NAMALWA (cell line): ENCODE results near the gene LGR6.

Experiments
- DNase-seq: peaks from one replicate; pipeline ENCODE4 v3.0.0-alpha.2; 2015; ENCODE audit warnings: low spot score

Gene LGR6

DNA sequence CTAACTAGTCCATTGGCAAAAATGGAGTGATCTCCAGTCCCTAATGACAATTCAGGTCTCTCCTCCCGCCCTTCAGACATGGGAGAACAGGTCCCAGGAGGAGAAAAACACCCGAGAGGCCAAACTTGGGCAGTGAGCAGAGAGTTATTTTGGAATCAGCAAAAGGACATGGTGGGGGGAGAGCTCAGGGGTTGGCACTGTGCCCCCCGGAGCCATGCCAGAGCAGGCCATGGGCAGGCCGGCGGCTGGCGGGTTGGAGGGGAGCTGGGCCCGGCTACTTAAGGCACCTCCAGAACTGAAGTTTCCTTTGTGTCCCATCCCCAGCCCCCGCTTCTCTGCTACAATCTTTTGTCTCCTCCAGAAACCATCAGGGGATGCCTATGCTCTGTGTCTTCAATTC lies 7.1 kb downstream of the LGR6 start:
- DNase-seq: no peak

DNA sequence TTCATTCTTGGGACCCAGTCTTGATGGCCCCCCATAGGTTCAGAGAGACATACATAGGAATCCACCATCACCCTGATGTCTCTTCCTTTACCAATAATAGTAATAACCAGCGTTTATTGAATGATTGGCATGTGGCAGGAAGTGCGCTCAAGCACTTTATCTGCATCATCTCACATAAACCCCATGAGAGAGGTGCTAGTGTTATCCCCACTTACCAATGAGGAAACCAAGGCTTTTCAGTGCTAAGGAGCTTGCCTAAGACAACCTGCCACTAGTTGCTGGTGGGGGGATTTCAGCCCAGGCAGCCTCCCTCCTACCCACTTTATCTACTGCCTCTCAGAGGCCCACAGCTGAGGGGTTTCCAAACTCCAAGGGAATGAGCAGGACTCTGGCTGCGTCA lies 7.7 kb downstream of the LGR6 start:
- DNase-seq: no peak

DNA sequence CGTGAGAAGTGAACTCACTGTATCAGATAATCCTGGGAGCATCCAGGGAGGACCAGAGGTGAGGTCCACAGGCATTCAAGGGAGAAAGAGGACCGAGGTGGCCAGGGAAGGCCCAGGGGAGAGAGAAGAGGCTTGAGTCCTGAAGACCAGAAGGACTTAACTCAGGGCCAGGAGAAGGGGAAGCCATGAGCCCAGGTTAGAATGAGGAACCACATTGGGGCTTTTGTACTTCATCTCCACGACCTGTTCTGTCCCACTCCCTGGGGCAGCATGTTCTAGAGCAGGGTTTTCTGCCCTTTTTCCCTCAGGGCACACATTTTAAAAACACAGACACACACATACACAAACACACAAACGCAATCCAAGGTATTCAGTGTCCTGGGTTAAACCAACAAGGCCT lies 8.4 kb downstream of the LGR6 start:
- no peak for DNase-seq

DNA sequence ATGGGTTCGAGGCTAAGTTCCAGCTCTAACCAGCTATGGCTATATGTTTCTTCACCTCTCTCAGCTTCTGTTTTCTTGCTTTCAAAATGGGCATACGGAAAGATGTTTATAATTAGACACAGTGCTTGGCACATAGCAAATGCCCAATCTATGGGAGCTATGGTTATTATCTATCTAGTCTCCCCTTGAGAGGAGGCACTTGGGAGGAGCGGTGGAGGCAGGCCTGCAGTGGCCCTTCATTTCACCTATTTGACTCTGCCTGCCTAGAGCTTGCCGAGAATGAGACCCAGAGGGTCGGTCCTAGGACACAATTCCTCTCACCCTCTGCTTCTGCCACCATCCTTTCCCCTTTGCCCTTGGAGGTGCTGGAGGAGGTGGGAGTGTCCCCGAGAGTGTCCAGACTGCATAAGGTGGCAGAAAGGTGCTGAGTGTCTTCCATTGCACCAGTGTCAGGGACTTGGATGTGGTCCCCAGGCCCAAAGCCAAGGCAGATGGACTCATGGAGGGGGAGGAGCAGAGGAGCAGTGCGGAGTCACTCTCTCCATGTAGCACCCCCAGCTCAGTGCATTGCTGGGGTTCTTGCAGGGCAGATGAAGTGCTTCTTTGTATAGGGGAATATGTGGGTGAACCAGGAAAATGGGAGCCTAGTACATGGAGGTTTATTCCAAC lies 9.0 kb downstream of the LGR6 start:
- DNase-seq: no peak

DNA sequence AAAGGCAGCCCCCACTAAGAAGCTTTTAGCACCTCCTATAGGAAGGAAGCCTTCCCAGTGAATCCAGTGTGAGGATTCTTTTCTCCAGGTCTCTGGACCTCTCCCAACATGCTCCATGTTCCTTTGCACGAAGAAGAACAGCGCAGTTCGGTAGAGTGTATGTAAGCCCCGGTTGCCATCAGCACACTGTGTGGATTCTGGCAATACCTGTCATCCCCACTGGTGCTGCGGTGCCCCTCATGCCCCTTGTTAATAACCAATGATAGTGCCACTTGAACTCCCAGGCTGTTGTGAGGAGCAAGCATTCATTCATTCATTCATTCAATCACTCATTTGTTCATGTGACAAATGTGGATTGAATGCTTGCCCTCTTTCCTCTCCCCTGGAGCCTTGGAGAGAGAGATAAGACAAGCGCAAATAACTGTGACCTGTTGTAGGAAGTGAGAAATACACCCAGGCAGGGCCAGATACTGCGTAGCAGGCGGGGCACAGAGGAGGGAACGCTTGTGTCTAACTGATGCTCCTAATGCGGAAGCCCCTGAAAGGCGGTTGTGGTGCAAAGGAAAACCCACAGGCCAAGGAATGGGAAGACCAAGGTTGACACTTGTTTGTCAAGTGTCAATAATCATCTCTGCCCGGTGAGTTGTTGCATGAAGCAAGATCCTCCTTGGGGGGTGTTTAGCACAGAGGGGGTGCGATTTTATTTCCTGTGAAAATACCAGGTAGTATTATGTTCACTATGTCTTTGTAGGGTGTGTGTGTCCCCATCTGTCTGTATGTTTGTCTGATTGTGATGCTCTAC lies 9.8 kb downstream of the LGR6 start:
- DNase-seq: peak; percentile 46

DNA sequence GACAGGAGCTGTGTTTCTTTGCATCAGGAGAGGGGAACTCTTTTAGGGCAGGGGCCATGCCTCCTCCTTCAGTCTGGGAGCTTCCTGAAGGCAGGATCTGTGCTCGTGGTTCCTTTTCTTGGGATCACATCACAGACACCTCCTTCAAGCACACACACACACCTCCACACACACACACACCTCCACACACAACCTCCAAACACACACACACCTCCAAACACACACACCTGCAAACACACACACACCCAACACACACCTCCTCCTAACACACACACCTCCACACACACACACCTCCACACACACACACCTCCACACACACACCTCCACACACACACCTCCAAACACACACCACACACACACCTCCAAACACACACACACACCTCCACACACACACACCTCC lies 10.5 kb downstream of the LGR6 start:
- no peak for DNase-seq

DNA sequence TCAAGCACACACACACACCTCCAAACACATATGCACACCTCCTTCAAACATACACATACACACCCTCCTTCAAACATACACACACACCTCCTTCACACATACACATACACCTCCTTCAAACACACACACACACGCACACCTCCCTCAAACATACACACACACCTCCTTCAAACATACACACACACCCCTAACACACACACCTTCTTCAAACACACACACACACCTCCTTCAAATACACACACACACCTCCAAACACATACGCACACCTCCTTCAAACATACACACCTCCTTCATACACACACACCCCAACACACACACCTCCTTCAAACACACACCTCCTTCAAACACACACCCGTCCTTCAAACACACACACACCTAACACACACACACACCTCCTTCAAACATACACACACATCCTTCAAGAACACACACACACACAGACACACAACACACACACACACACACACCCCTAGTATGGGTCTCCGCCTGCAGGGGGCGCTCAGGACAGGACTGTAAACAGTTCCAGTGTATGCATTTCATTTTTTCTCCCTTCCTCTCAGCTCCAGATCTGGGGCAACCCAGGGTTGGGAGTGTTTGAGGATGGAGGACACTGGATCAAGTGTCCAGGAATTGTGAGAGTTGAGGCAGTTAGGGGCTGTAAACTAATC lies 12.1 kb downstream of the LGR6 start:
- no peak for DNase-seq

DNA sequence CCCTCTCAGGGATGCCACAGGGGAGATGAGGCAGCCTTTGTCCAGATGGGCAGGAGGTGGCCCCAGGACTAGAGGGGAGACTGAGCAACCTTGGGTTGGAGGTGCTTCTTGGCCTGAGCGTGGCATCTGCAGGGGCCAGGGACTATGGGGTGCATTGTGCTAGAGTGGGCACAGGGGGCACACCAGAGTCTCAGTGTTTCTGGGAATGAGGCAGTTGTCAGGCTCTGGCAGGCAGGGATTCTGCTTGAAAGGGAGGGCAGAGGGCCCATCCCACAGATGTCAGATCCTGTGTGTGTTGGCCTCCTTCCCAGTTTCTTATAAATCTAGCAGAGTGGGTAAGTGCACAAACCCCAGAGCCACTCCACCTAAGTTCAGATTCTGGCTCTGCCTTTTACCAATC lies 13.7 kb downstream of the LGR6 start:
- DNase-seq: no peak

DNA sequence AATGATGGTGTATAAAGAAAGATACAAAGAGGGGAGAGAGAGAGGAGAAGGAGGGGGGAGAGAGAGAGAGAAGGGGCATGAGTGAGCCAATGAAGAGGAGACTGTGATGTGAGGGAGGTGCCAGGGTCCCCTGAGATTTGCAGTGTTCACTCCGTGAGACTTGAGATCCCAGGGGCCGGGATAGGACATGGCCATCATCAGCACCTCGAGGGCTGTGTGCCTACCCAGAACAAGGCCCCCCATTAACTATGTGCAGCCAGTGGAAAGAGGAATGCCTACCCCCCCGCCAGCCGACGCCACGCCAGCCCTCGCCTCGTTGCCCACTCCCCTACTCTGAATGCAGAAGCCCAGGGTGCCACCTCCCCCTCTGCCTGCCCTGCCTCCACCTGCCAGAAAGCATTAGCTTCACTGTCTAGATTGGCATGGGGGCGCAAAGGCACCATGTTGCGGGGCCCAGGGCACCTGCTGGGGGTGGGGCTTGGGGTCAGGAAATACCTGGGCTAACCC lies 14.8 kb downstream of the LGR6 start:
- no peak for DNase-seq

DNA sequence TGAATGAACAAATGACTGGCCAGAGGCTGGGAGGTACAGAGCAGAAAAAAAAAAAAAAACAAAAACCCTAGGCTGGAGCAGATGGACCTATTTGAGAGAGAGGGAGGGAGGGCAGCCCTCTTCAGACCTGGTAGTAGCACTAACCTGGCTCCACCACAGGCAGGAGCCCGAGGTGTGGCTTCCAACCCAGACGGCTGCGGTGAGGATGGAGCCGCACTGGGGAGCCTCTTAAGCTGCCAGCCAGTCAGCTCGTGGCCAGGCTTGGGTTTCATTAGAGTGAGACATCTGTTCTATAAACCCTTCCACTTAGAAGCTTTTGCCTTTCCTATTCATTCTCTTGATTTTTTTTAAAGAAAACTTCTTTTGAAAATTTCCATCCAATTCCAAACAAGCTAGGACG lies 16.8 kb downstream of the LGR6 start:
- DNase-seq: no peak

DNA sequence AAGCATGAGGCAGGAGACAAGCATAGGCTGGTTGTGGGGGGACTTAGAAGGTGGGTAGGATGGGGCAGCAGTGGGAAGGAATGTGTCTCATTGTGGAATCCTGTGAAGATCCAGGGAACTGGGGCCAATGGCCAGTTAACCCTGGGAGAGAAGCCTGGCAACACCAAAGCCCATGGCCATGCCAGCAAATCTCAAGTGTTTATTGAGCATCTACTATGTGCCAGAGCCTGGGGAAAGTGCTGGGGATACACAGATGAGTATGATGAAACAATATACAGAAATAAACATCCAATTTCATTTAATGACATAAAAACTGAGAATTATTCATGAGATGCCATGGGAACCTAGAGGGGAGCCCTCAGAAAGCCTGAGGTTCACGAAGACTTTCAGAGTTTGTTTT lies 17.4 kb downstream of the LGR6 start:
- DNase-seq: no peak

DNA sequence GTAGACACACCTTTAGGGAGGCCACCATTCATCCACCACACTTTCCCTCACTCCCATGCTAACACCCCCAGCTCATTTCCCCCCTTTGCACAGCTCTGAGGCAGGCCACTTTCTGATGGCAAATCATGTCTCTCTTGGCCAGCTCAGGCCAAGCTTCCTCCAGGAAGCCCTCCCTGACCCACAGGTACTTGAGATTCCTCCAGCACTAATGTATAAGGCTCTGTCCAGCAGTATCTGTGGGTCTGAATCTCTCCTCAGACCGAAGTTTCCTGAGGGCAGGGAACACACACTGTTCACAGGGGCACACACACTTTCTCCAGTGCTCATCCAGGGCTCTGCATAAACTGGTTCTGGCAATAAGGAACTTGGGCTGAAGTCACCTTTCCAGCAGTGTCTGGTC lies 19.2 kb downstream of the LGR6 start:
- no peak for DNase-seq

DNA sequence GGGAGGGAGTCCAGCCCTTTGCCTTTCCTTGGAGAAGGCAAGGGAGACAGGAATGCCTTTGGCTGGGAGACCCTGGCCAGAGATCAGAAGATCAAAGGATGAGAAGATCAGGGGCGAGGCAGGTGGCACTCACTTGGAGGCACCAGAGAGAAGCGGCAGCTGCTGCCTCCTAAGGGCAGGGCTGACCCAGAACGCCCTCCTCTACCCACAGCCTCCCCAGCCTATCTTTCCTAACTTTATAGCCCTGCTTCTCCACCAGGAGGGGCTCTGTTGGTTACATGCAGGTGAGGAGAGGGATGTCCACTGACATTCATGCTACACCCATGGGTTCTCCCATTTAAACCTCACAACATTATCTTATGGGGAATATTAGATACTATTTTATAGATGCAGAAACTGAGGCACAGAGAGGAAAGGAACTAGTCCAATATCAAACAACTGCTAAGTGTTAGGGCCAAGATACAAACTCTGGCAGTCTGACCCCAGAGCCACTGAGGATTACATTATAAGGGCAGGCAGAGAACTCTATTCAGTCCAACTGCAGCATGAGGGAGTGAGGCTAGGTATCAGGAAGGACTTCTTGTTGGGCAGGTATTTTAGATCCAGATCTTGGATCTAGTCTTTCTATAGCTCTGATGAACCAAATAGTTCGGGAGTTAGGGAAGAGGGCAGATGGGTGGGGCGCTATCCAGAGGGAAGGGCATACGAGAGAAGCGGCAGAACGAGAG lies 19.9 kb downstream of the LGR6 start:
- DNase-seq: peak; percentile 36

DNA sequence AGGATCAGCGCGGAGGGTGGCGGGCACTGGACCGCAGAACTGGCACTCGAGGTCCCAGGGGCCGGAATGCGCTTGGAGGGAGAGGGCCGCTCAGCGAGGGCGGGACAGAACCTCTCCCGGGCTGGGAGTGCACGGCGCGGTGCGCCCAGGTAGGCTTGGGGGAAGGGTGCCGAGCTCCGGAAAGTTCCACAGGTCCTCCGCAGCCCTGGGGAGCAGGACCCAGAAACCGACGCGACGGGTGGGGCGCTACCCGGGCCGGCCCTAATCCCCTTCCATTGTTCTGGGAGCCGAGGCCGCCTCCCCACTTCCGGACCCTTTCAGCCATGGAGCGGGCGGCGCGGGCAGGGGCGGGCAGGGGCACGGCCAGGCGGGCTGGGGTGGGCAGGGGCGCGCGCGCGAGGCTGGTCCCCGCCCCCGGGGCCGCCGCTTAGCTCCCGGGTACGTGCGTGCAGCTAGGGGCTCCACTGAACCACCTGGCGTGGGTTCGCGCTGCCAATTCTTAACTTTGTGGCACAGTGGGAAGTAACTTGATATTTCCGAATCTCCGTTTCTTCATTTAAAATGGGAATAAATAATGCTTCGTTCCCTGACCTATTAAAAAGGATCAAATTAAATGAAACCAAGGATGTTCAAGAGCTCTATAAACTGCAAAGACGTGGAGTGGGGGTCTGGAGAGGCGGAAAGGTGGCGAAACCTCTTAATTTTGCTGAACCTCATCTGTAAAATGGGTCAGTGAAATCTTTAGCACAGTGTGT lies 20.7 kb downstream of the LGR6 start:
- no peak for DNase-seq

DNA sequence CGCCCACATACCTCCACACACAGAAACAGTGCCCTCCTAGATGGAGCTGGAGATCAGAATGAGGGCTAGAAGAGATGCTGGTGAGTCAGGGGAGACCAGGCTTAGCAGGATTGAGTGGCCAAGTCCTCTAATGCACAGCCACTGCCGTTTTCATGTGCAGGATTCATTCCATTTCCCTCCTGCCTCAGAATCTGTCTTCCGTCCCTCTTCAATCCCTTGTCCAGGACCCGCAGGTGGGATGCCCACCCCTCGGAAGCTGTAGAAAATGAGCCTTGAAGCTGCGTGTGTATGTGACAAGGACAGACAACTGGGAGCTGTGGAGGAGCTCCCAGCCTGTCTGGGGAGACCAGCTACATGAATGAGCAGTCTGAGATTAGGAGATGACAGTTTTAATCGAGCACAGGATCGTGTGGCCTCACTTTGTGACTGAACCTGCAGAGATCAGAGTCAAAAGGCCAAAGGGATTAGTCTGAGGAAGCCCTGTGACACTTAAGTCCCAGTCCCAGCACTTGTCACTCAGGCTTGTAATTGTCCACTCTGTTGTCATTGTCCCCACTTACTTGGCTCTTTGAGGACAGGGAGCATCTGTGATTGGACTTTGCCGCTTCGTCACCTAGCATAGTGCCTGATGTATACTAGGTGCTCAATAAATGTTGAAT lies 22.0 kb downstream of the LGR6 start:
- no peak for DNase-seq

DNA sequence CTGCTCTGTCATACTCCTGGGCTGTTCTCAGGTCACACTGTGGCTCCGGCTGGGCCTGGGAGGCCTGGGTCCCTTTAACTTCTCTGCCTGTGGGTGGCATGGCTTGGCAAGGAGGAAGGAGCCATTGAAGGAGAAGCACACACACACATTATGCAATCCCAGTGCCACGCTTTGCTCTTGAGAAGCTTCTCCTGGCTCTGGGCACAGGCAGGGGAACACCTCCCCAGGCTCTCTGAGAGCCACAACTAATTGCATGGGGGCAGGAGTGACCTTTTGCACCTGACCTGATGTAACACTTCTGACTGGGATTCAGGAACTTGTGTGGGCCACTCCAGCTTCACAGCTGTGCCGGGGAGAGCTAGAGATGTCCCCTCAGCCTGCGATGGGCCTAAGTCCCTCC lies 23.1 kb downstream of the LGR6 start:
- no peak for DNase-seq

DNA sequence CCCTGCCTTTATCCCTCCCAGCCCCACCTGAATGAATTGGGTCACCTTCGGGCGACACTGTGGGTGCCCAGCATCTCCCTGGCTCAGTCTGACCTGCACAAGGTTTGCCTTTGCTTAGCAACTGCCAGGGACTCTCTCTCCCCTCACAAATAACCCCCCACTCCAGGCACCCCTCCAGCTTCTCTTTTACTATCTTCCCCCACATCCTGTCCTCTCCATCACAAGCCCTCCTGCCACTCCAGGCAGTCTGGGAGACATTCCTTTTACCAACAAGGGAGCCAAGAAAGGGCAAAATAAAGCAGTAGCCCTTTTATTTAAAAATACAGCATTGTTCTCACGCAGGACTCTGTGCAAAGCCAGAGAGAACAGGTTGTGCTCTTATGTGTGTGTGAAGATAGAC lies 23.9 kb downstream of the LGR6 start:
- DNase-seq: no peak

DNA sequence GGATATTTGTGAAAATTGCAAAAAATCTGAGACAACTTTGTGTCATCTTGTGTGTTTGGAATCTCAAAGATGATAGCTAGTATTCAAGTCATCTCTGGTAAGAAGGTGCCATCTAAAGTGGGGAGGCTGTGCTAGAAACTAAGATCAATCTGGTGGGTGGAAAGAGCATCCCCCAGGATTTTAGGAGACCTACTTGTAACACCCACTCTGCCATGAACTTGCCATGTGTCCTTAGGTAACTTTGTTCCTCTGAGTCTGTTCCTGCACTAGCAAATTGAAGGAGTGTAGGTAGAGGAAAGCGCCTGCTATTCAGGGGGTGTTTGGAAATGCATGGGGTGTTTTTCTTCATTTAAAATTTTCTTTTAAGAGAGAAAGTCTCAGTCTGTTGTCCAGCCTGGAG lies 24.4 kb downstream of the LGR6 start:
- DNase-seq: no peak

DNA sequence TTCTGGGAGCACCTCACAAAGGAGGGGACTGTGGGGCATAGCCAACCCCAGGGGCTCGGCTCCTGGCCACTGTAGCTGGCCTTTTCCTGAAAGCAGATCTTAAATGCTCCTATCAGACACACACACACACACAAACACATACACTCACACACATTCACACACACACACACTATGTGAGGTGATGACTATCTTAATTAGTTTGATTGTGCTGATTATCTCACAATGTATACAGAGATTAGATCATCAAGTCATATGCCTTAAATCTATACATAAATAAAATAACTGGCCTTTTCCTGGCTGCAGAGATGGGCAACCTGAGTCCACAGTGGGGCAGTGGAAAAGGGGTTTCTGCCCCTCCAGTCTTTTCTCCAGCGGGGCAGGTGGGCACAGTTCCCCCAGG lies 27.1 kb downstream of the LGR6 start:
- no peak for DNase-seq

DNA sequence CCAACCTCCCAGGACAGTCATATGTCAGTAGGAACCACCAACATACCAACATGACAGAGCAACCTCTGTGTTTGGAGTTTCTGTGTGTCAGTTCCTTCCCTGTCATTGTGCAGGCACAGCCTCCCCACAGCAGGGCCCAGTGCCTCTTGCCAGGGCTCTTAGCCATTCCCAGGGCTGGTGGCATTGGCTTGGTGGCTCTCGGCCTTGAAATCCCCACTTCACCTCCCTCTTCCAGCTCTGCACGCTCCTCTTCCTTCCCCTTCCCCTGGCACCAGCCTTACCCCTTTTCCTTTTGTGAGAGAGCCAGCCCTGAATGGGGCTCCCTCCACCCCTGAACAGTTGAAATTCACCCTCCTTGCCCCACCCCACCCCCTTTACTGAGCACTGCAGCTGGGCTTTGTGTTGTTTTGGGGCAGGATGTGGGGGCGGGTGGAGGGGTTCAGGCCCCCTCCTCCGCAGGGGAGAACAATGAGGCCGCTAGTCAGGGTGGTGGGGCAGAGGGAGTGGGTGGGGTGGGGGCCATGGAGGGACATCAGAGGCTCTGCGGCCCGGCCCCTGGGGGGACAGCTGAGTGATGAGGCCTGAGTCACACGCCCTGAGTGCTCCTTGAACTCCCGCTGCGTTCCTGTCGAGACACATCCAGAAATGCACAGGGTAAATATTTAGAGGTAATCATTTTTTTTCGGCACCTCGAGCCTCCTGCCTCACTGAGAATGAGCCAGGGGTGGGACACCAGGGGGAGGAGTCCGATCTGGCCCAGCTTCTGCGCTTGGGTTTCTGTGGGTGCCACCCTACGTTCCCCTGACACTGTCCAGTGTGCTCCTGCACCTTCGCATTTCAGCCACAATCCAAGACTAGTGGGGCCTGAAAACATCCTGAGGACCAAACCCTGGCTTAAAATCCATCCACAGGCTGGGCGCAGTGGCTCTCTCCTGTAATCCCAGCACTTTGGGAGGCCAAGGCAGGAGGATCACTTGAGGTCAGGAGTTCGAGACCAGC lies 28.6 kb downstream of the LGR6 start:
- DNase-seq: no peak
